Mesendoderm (in vitro differentiated cells): ENCODE results near the gene FOXD1.
"Not testable (repeated sequence)": the region's sequence is repeated elsewhere in the genome, so short reads cannot be mapped to it uniquely, and the experiment has no call there.

Experiments used
- DNase-seq: peaks from one replicate; pipeline ENCODE4 v3.0.0; 2013
- H2AK5ac ChIP-seq: 2 replicates; pipeline ENCODE4 v1.6.1; 2013; ENCODE audit warnings: low read length, inconsistent platforms
- H2BK120ac ChIP-seq: 2 replicates; pipeline ENCODE4 v1.6.1; 2013; ENCODE audit warnings: low read depth, mild to moderate bottlenecking, low read length, moderate library complexity, mixed read lengths
- H2BK15ac ChIP-seq: replicated peaks from 2 replicates; pipeline ENCODE4 v1.6.1; 2013; ENCODE audit warnings: low read depth, mild to moderate bottlenecking, moderate library complexity
- H2BK5ac ChIP-seq: 2 replicates; pipeline ENCODE4 v1.6.1; 2013; ENCODE audit warnings: low read length, inconsistent platforms
- H3K18ac ChIP-seq: 2 replicates; pipeline ENCODE4 v1.6.1; 2013; ENCODE audit warnings: mild to moderate bottlenecking, low read length, mixed read lengths
- H3K23ac ChIP-seq: one replicate; pipeline ENCODE4 v1.6.1; 2013; ENCODE audit warnings: low read length
- H3K27ac ChIP-seq: 2 replicates; pipeline ENCODE4 v1.5.1; 2013; ENCODE audit warnings: low read depth, mild to moderate bottlenecking, inconsistent platforms, low read length, moderate library complexity
- H3K27me3 ChIP-seq: 2 replicates; pipeline ENCODE4 v1.6.1; 2013; ENCODE audit warnings: low read length, control low read depth, mild to moderate bottlenecking, inconsistent platforms; ENCODE audit not compliant: insufficient read depth, poor library complexity
- H3K36me3 ChIP-seq: 2 replicates; pipeline ENCODE4 v1.6.1; 2013; ENCODE audit warnings: low read length, inconsistent platforms; ENCODE audit not compliant: control insufficient read depth, insufficient read depth
- H3K4ac ChIP-seq: one replicate; pipeline ENCODE4 v1.6.1; 2013; ENCODE audit warnings: low read depth, mild to moderate bottlenecking, low read length, moderate library complexity
- H3K4me1 ChIP-seq: 2 replicates; pipeline ENCODE4 v1.6.1; 2013; ENCODE audit warnings: low read depth, low read length, inconsistent platforms; ENCODE audit not compliant: control insufficient read depth
- H3K4me2 ChIP-seq: 2 replicates; pipeline ENCODE4 v1.6.1; 2013; ENCODE audit warnings: low read length
- H3K4me3 ChIP-seq: 2 replicates; pipeline ENCODE4 v1.5.1; 2013; ENCODE audit warnings: mild to moderate bottlenecking, low read length
- H3K56ac ChIP-seq: one replicate; pipeline ENCODE4 v1.6.1; 2013; ENCODE audit warnings: low read length
- H3K79me1 ChIP-seq: 2 replicates; pipeline ENCODE4 v1.6.1; 2013; ENCODE audit warnings: low read length, inconsistent platforms
- H3K79me2 ChIP-seq: 2 replicates; pipeline ENCODE4 v1.6.1; 2013; ENCODE audit warnings: mild to moderate bottlenecking, low read length; ENCODE audit not compliant: control insufficient read depth, insufficient read depth
- H3K9ac ChIP-seq: 2 replicates; pipeline ENCODE4 v1.6.1; 2013; ENCODE audit warnings: low read length, inconsistent platforms
- H4K5ac ChIP-seq: one replicate; pipeline ENCODE4 v1.6.1; 2013; ENCODE audit warnings: low read length
- H4K8ac ChIP-seq: one replicate; pipeline ENCODE4 v1.6.1; 2013; ENCODE audit warnings: low read depth, mild to moderate bottlenecking, control low read depth, low read length, moderate library complexity
- WGBS: extraction: QIAGEN DNeasy Blood & Tissue Kit; methylation state at CpG from one replicate; pipeline ENCODE4 v1.1.7; 2013; ENCODE audit warnings: low lambda C conversion rate, missing lambda C conversion rate; ENCODE audit not compliant: insufficient coverage; ENCODE audit errors: extremely low coverage; 5-methylcytosine and 5-hydroxymethylcytosine counted together

Gene FOXD1

GRCh38 chr5:73415171-73415570 lies 33.4 kb downstream of the FOXD1 start:
- Histone ChIP-seq H3K27ac (no peak overlapping the region), H3K4me1 (no peaks in the 10 kb centered on the region), H3K56ac (no peak overlapping the region), H3K79me1 (no peaks in the 10 kb centered on the region), H3K4me2 (no peak overlapping the region), H2BK5ac (no peak overlapping the region), H3K18ac (no peak overlapping the region), H4K8ac (no peak overlapping the region), H2AK5ac (no peak overlapping the region), H4K5ac (no peak overlapping the region), H2BK120ac (no peak overlapping the region), H3K36me3 (no peaks in the 10 kb centered on the region), H3K79me2 (no peaks in the 10 kb centered on the region), H3K4me3 (no peak overlapping the region), H3K4ac (no peak overlapping the region), H2BK15ac (no peak overlapping the region), H3K27me3 (peaks cover 9% of the 10 kb centered on the region), H3K23ac (no peak overlapping the region), H3K9ac (no peak overlapping the region)
- no peak for DNase-seq
- no CpG with 5 or more reads among the region's 2 CpGs for WGBS

DNA sequence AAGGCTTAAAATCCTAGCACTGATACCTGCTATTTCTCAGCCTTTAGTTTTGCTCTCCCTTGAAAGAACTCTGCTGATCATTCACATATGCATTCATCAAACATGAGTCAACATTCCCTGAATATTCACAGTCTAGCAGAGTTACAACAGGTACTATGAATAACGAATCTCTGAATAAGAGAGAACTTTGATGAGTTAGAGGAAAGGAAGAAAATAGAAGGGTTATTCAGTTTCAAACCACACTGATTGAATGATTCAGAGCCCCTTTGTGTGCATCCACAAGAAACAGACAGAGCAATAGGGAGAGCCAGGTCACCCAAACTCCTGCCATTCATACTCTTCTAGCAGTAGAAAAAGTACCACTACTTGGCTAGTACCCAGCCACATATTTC lies 36.0 kb downstream of the FOXD1 start:
- H2BK5ac ChIP-seq, result no peak overlapping the region
- H4K5ac ChIP-seq, result no peak overlapping the region
- H3K18ac ChIP-seq, result no peak overlapping the region
- no peak overlapping the region for H3K9ac ChIP-seq
- H3K4ac ChIP-seq, result no peak overlapping the region
- H2BK120ac ChIP-seq, result no peak overlapping the region
- peak overlapping the region; percentile 0 for H3K27ac ChIP-seq
- no peaks in the 10 kb centered on the region for H3K79me1 ChIP-seq
- no peak overlapping the region for H2BK15ac ChIP-seq
- H3K27me3 ChIP-seq, result no peaks in the 10 kb centered on the region
- H3K36me3 ChIP-seq, result no peaks in the 10 kb centered on the region
- WGBS, result no CpG with 5 or more reads among the region's 1 CpG
- no peak overlapping the region for H4K8ac ChIP-seq
- H2AK5ac ChIP-seq, result no peak overlapping the region
- no peak overlapping the region for H3K23ac ChIP-seq
- no peaks in the 10 kb centered on the region for H3K4me1 ChIP-seq
- H3K4me2 ChIP-seq, result no peak overlapping the region
- H3K79me2 ChIP-seq, result no peaks in the 10 kb centered on the region
- no peak overlapping the region for H3K4me3 ChIP-seq
- DNase-seq, result peak; percentile 53
- no peak overlapping the region for H3K56ac ChIP-seq

DNA sequence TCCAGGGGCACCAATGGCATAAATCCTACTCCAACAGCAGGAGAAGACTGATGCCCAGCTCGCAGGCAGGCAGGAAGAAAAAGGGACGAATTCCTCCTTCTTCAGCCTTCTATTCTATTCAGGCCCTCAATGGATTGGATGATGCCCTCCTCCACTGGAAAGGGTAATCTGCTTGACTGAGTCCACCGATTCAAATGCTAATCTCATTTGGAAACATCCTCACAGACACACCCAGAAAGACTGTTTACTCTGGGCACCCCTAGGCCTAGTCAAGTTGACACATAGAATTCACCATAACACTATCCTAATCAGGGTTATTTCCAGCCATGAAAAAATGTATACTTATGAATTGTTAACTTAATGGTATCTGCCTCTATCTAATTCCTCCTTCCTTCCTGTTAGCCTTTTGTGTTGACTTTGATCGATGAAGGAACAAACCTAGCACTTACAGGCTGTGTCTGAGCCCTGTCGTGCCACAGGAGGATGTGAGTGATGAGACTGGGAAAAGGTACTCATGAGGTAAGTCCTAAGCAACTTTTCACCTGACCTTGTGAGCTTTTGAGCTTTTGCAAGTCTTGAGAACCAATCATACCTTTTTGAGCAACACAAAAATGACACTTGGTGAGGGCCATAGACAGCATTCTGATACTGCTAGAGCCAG lies 36.5 kb downstream of the FOXD1 start:
- Histone ChIP-seq H4K8ac (no peak overlapping the region), H2BK120ac (no peak overlapping the region), H2AK5ac (no peak overlapping the region), H3K9ac (no peak overlapping the region), H3K23ac (no peak overlapping the region), H3K4ac (no peak overlapping the region), H3K27ac (peak overlapping the region; percentile 0), H3K18ac (no peak overlapping the region), H3K27me3 (no peaks in the 10 kb centered on the region), H3K79me2 (no peaks in the 10 kb centered on the region), H3K36me3 (no peaks in the 10 kb centered on the region), H4K5ac (no peak overlapping the region), H3K56ac (no peak overlapping the region), H3K79me1 (no peaks in the 10 kb centered on the region), H3K4me3 (no peak overlapping the region), H2BK15ac (no peak overlapping the region), H3K4me2 (no peak overlapping the region), H2BK5ac (no peak overlapping the region), H3K4me1 (no peaks in the 10 kb centered on the region)
- DNase-seq, result peak; percentile 13
- no CpG with 5 or more reads among the region's 5 CpGs for WGBS

- not testable (repeated sequence) for H3K79me1 ChIP-seq, H3K36me3 ChIP-seq
Measured at GRCh38 chr5:73409927-73410326, 38.6 kb downstream of the FOXD1 start.

GRCh38 chr5:73405691-73406090 lies 42.9 kb downstream of the FOXD1 start:
- H4K5ac ChIP-seq, result no peak overlapping the region
- H2BK120ac ChIP-seq, result no peak overlapping the region
- no peaks in the 10 kb centered on the region for H3K27me3 ChIP-seq
- no CpG with 5 or more reads among the region's 1 CpG for WGBS
- no peak overlapping the region for H3K4me2 ChIP-seq
- H3K36me3 ChIP-seq, result no peaks in the 10 kb centered on the region
- no peak overlapping the region for H3K4ac ChIP-seq
- H3K23ac ChIP-seq, result no peak overlapping the region
- no peaks in the 10 kb centered on the region for H3K79me2 ChIP-seq
- H3K4me1 ChIP-seq, result no peaks in the 10 kb centered on the region
- H3K27ac ChIP-seq, result no peak overlapping the region
- H3K79me1 ChIP-seq, result no peaks in the 10 kb centered on the region
- H2BK5ac ChIP-seq, result no peak overlapping the region
- H3K56ac ChIP-seq, result no peak overlapping the region
- no peak overlapping the region for H2BK15ac ChIP-seq
- H3K4me3 ChIP-seq, result no peak overlapping the region
- no peak for DNase-seq
- H2AK5ac ChIP-seq, result no peak overlapping the region
- no peak overlapping the region for H4K8ac ChIP-seq
- H3K18ac ChIP-seq, result no peak overlapping the region
- no peak overlapping the region for H3K9ac ChIP-seq

More at GRCh38 chr5:73409927-73410326, 38.6 kb downstream of the FOXD1 start:
- not testable (repeated sequence) for H2BK15ac ChIP-seq, H3K18ac ChIP-seq, H2BK120ac ChIP-seq, DNase-seq, H3K4me2 ChIP-seq, H2AK5ac ChIP-seq, H3K9ac ChIP-seq, H4K5ac ChIP-seq, H3K27me3 ChIP-seq, H3K79me2 ChIP-seq, H4K8ac ChIP-seq, H3K56ac ChIP-seq, H3K4me3 ChIP-seq, H2BK5ac ChIP-seq, H3K27ac ChIP-seq, H3K23ac ChIP-seq, H3K4me1 ChIP-seq, H3K4ac ChIP-seq
- no CpG with 5 or more reads among the region's 18 CpGs for WGBS

DNA sequence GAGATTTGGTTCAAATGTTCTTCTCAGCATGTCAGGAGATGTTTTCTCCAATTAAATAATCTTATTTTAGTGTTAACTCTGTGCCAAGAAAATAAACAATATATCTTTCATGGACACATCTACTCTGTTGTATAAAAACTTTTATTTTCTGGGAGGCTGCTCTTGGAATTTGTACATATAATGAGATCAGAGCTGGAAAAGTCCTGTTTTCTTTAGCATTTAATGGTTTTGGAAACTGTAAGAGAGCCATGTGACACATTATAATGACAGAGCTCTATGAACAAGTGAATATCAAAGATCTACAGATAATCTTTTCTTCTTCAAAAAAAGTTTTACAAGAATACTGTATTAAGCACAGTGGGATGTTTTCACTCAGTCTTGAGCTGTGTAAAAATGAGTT lies 48.8 kb downstream of the FOXD1 start:
- no peak overlapping the region for H4K8ac ChIP-seq
- no peaks in the 10 kb centered on the region for H3K36me3 ChIP-seq
- H3K4ac ChIP-seq, result no peak overlapping the region
- H3K18ac ChIP-seq, result no peak overlapping the region
- H2AK5ac ChIP-seq, result no peak overlapping the region
- H3K23ac ChIP-seq, result no peak overlapping the region
- no peak overlapping the region for H3K4me3 ChIP-seq
- no peak overlapping the region for H3K4me2 ChIP-seq
- no peaks in the 10 kb centered on the region for H3K27me3 ChIP-seq
- H3K79me2 ChIP-seq, result no peaks in the 10 kb centered on the region
- no peak overlapping the region for H3K27ac ChIP-seq
- no peak overlapping the region for H2BK5ac ChIP-seq
- H3K79me1 ChIP-seq, result no peaks in the 10 kb centered on the region
- H3K4me1 ChIP-seq, result no peaks in the 10 kb centered on the region
- H3K9ac ChIP-seq, result no peak overlapping the region
- no peak overlapping the region for H3K56ac ChIP-seq
- no peak overlapping the region for H4K5ac ChIP-seq
- no peak overlapping the region for H2BK15ac ChIP-seq
- no peak for DNase-seq
- H2BK120ac ChIP-seq, result no peak overlapping the region
